H7 (cell line): ENCODE results near the gene TYW1B. TPM values are rescaled to one million over a fixed set of nuclear protein-coding genes. Genes with fewer than 3 reads are reported as not detected.
"Not testable (repeated sequence)": the region's sequence is repeated elsewhere in the genome, so short reads cannot be mapped to it uniquely, and the experiment has no call there.

Experiments
- DNase-seq: peaks from one replicate; pipeline ENCODE4 v3.0.0; 2012
- H3K27me3 ChIP-seq: 2 replicates; pipeline ENCODE4 v1.6.0; 2011; ENCODE audit warnings: mild to moderate bottlenecking, low read length; ENCODE audit not compliant: control insufficient read depth, insufficient read depth
- H3K36me3 ChIP-seq: replicated peaks from 2 replicates; pipeline ENCODE4 v1.5.1; 2011; ENCODE audit warnings: low read length; ENCODE audit not compliant: control insufficient read depth, insufficient read depth
- H3K4me3 ChIP-seq: 2 replicates; pipeline ENCODE4 v1.5.1; 2011; ENCODE audit warnings: low read depth, mild to moderate bottlenecking, control low read depth, low read length, moderate library complexity; ENCODE audit not compliant: insufficient read depth
- total RNA-seq: library from RNA; depleted of rRNA; stranded (reverse); fragments of >200 nt; shearing (Covaris generic); gene quantifications from 2 replicates; pipeline ENCODE4 v1.2.3, GENCODE V29; 2014; rRNA removed

Gene TYW1B
- total RNA-seq, 1 experiment from 2014 or later = 0.62 TPM

DNA sequence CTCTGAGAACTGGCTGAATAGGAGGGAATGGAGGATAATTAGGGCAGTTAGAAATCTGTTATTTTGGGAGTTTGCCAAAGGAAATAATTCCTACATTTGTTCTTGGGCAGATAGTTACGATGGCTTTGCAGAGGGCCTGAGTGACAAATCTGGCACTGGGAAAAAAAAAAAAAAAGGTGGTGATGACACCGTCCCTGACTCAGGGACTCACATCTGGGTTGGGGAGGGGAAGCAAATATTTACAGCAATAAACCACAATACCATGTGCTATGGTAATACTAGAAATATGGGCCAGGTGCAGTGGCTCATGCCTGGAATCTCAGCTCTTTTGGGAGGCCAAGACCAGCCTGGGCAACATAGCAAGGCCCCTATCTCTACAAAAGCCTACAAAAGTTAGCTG is 292.0 kb downstream of the TYW1B start:
- DNase-seq, H3K4me3 ChIP-seq, H3K27me3 ChIP-seq, H3K36me3 ChIP-seq: not testable (repeated sequence)

- not testable (repeated sequence) for H3K27me3 ChIP-seq, H3K4me3 ChIP-seq, DNase-seq, H3K36me3 ChIP-seq
Measured at GRCh38 chr7:72531048-72531447, 297.0 kb downstream of the TYW1B start.

Other genes starting within 250 kb of the TYW1B start
- gene POM121, start 96.9 kb upstream of the TYW1B start, total RNA-seq = 10.7 and 11.3 TPM in 2 replicates
- not detected in 2 replicates for gene TRIM74, start 141.3 kb upstream of the TYW1B start, total RNA-seq
- not detected in 2 replicates for gene SPDYE8, start 201.6 kb upstream of the TYW1B start, total RNA-seq
- not detected in 2 replicates for gene SPDYE11, start 229.7 kb upstream of the TYW1B start, total RNA-seq